Measurements from ENCODE around the gene HCN3. TPM values are rescaled to one million over a fixed set of nuclear protein-coding genes. Genes with fewer than 3 reads are reported as not detected.

HCN3 gene
- total and polyA plus RNA-seq, 2 of the 13 experiments (the other 11 are each of a cell fraction or from before 2014, with no cell fraction given), result 2.4 to 10.2 TPM

GRCh38 chr1:155273343-155274245, 3.7 kb upstream of the HCN3 start, which contains the start of gene CLK2 (continued):
- no peak for TF ChIP-seq ZBTB20 (CRISPR knock-in tag; IDR thresholded peaks at IDR 0.05; ENCODE audit: borderline replicate concordance, low read depth)
- peak; percentile 78; the same call in 1 of the 2 replicates for TF ChIP-seq MEIS2 (CRISPR knock-in tag; IDR thresholded peaks at IDR 0.05)
- no peak for TF ChIP-seq ZNF431 (CRISPR knock-in tag; IDR thresholded peaks at IDR 0.05; ENCODE audit: borderline replicate concordance, low read depth)
- no peak for TF ChIP-seq SMYD3 (CRISPR knock-in tag; IDR thresholded peaks at IDR 0.05)
- TF ChIP-seq ZNF709 (CRISPR knock-in tag; IDR thresholded peaks at IDR 0.05), result peak; percentile 87
- no peak for TF ChIP-seq ZFP62 (CRISPR knock-in tag; IDR thresholded peaks at IDR 0.05)
- TF ChIP-seq ARNT2 (CRISPR knock-in tag; IDR thresholded peaks at IDR 0.05; ENCODE audit: low read depth), result peak; percentile 63; the same call in 1 of the 2 replicates
- peak; percentile 91 for TF ChIP-seq TFDP2 (CRISPR knock-in tag; IDR thresholded peaks at IDR 0.05)
- TF ChIP-seq ZHX2 (IDR thresholded peaks at IDR 0.05; ENCODE audit: low read depth), result peak; percentile 75; the same call in 1 of the 2 replicates
- TF ChIP-seq ZHX2 (CRISPR knock-in tag; IDR thresholded peaks at IDR 0.05; ENCODE audit: borderline replicate concordance), result no peak
- TF ChIP-seq ZNF746 (CRISPR knock-in tag; IDR thresholded peaks at IDR 0.05), result peak; percentile 18; the same call in 1 of the 2 replicates
- TF ChIP-seq MTA3 (CRISPR knock-in tag; IDR thresholded peaks at IDR 0.05), result no peak
- no peak for TF ChIP-seq PBX2 (CRISPR knock-in tag; IDR thresholded peaks at IDR 0.05)
- no peak for TF ChIP-seq HNRNPL (IDR thresholded peaks at IDR 0.05; ENCODE audit: low read depth, low read length)
- TF ChIP-seq HOXD1 (CRISPR knock-in tag; IDR thresholded peaks at IDR 0.05), result peak; percentile 33; the same call in 1 of the 2 replicates
- no peak for TF ChIP-seq HIVEP1 (CRISPR knock-in tag; IDR thresholded peaks at IDR 0.05)
- peak; percentile 86 for TF ChIP-seq ELF1 (CRISPR knock-in tag; IDR thresholded peaks at IDR 0.05)
- peak; percentile 62; the same call in 1 of the 2 replicates for TF ChIP-seq ZNF891 (CRISPR knock-in tag; IDR thresholded peaks at IDR 0.05)
- peak; percentile 84 for TF ChIP-seq RARA (CRISPR knock-in tag; IDR thresholded peaks at IDR 0.05)
- peak; percentile 72; the same call in 1 of the 2 replicates for TF ChIP-seq ZNF792 (CRISPR knock-in tag; IDR thresholded peaks at IDR 0.05)
- no peak for TF ChIP-seq PAWR (CRISPR knock-in tag; IDR thresholded peaks at IDR 0.05; ENCODE audit: borderline replicate concordance)
